ENCODE data around the gene TUBGCP2.

Gene TUBGCP2

GRCh38 chr10:133312016-133312768, 3.5 kb upstream of the TUBGCP2 start:
- DNase-seq (ENCODE audit: low read depth): no peak
- no peak overlapping the region for H3K4me3 ChIP-seq (ENCODE audit: low read depth, low read length)
- TF ChIP-seq CTCF (IDR thresholded peaks at IDR 0.05; ENCODE audit: insufficient read depth, low read depth, low read length, missing control alignments): no peak

DNA sequence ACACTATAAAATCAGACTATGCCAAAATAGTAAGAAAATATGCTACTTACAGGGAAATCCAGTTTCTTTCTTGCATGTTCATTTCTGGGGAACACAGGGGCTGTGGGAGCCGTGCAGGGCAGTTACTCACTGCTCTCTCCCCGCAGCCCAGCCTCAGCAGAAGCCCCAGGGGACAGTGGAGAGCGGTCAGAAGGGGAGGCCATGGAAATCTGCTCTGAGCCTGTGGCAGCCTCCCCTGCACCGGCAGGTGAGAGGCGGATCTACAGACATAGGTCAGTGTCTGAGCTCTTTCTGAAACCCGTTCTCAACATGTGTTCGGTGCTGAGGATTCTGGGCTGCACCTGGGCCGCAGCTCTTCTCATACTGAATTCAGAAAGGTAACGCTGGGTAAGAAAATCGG, 2.9 kb upstream of the TUBGCP2 start:
- no peak for DNase-seq (ENCODE audit: low read depth)
- no peak overlapping the region for H3K4me3 ChIP-seq (ENCODE audit: low read depth, low read length)
- no peak for TF ChIP-seq CTCF (IDR thresholded peaks at IDR 0.05; ENCODE audit: insufficient read depth, low read depth, low read length, missing control alignments)

GRCh38 chr10:133310789-133311188, 2.1 kb upstream of the TUBGCP2 start:
- no peak for TF ChIP-seq CTCF (IDR thresholded peaks at IDR 0.05; ENCODE audit: insufficient read depth, low read depth, low read length, missing control alignments)
- no peak for DNase-seq (ENCODE audit: low read depth)

GRCh38 chr10:133310399-133310755, 1.7 kb upstream of the TUBGCP2 start:
- TF ChIP-seq CTCF (IDR thresholded peaks at IDR 0.05; ENCODE audit: insufficient read depth, low read depth, low read length, missing control alignments): no peak
- no peak overlapping the region for H3K4me3 ChIP-seq (ENCODE audit: low read depth, low read length)
- no peak for DNase-seq (ENCODE audit: low read depth)

More at GRCh38 chr10:133310789-133311188, 2.1 kb upstream of the TUBGCP2 start:
- H3K4me3 ChIP-seq (ENCODE audit: low read depth, low read length): no peak overlapping the region

- DNase-seq (ENCODE audit: low read depth): no peak
Observed at GRCh38 chr10:133309720-133310398, 1.2 kb upstream of the TUBGCP2 start.

GRCh38 chr10:133309100-133309719, 538 bp upstream of the TUBGCP2 start:
- peak overlapping the region; percentile 96 for H3K4me3 ChIP-seq (ENCODE audit: low read depth, low read length)
- peak; percentile 94 for DNase-seq (ENCODE audit: low read depth)
- TF ChIP-seq CTCF (IDR thresholded peaks at IDR 0.05; ENCODE audit: insufficient read depth, low read depth, low read length, missing control alignments): no peak

More at GRCh38 chr10:133309720-133310398, 1.2 kb upstream of the TUBGCP2 start:
- no peak overlapping the region for H3K4me3 ChIP-seq (ENCODE audit: low read depth, low read length)
- TF ChIP-seq CTCF (IDR thresholded peaks at IDR 0.05; ENCODE audit: insufficient read depth, low read depth, low read length, missing control alignments): no peak
